Hepatocyte (in vitro differentiated cells): ENCODE data around the gene HS3ST4. TPM values are rescaled to one million over a fixed set of nuclear protein-coding genes. Genes with fewer than 3 reads are reported as not detected.

Source experiments
- DNase-seq: peaks from one replicate; pipeline ENCODE4 v3.0.0-alpha.2; 2016; ENCODE audit warnings: low spot score
- H2AFZ ChIP-seq: fragments of 200-600 bp; sonication (generic); 2 replicates; pipeline ENCODE4 v1.6.0; 2016; ENCODE audit warnings: antibody characterized with exemption, mild to moderate bottlenecking
- H3K27ac ChIP-seq: fragments of 200-600 bp; sonication (generic); 2 replicates; pipeline ENCODE4 v1.5.1; 2016; ENCODE audit warnings: mild to moderate bottlenecking
- H3K27me3 ChIP-seq: fragments of 200-600 bp; sonication (generic); 2 replicates; pipeline ENCODE4 v1.6.1; 2016
- H3K36me3 ChIP-seq: fragments of 200-600 bp; sonication (generic); replicated peaks from 2 replicates; pipeline ENCODE4 v1.5.1; 2016; ENCODE audit warnings: low read depth; ENCODE audit not compliant: insufficient read depth
- H3K4me1 ChIP-seq: fragments of 200-600 bp; sonication (generic); 2 replicates; pipeline ENCODE4 v1.5.1; 2016; ENCODE audit warnings: mild to moderate bottlenecking, moderate library complexity; ENCODE audit not compliant: insufficient read depth
- H3K4me2 ChIP-seq: fragments of 200-600 bp; sonication (generic); 2 replicates; pipeline ENCODE4 v1.6.0; 2016
- H3K4me3 ChIP-seq: fragments of 200-600 bp; sonication (generic); 2 replicates; pipeline ENCODE4 v1.5.1; 2016; ENCODE audit warnings: mild to moderate bottlenecking
- H3K79me2 ChIP-seq: fragments of 200-600 bp; sonication (generic); 2 replicates; pipeline ENCODE4 v1.6.0; 2017; ENCODE audit warnings: mild to moderate bottlenecking
- H3K9me2 ChIP-seq: fragments of 200-600 bp; sonication (generic); replicated peaks from 2 replicates; pipeline ENCODE4 v1.6.0; 2017; ENCODE audit warnings: mild to moderate bottlenecking; ENCODE audit not compliant: insufficient read depth
- H3K9me3 ChIP-seq: fragments of 200-600 bp; sonication (generic); 2 replicates; pipeline ENCODE4 v1.5.1; 2016; ENCODE audit warnings: low read depth, mild to moderate bottlenecking
- H4K20me1 ChIP-seq: fragments of 200-600 bp; sonication (generic); 2 replicates; pipeline ENCODE4 v1.6.0; 2016; ENCODE audit warnings: mild to moderate bottlenecking; ENCODE audit not compliant: insufficient read depth, poor library complexity, severe bottlenecking
- EZH2 ChIP-seq: fragments of 200-600 bp; sonication (generic); IDR thresholded peaks from 2 replicates; pipeline ENCODE4 v1.6.1; 2016; ENCODE audit warnings: antibody characterized with exemption, mild to moderate bottlenecking, borderline replicate concordance
- EZH2phosphoT487 ChIP-seq: fragments of 200-600 bp; sonication (generic); IDR thresholded peaks from one replicate; pipeline ENCODE4 v1.6.1; 2018; ENCODE audit warnings: antibody characterized with exemption, mild to moderate bottlenecking, low read depth, moderate library complexity; ENCODE audit not compliant: unreplicated experiment, severe bottlenecking
- WGBS: methylation state at CpG from one replicate; pipeline ENCODE4 v1.1.6; 2016; ENCODE audit warnings: low lambda C conversion rate; ENCODE audit errors: missing lambda C conversion rate; 5-methylcytosine and 5-hydroxymethylcytosine counted together
- polyA plus RNA-seq: library from polyadenylated mRNA; unstranded; fragments of >200 nt; fragmentation: Nextera tagmentation; extraction: Ambion mirVana; gene quantifications from 2 replicates; pipeline ENCODE4 v1.2.1, GENCODE V29; 2016
- total RNA-seq: library from RNA; depleted of rRNA; stranded (reverse); fragments of >200 nt; gene quantifications from 2 replicates; pipeline ENCODE4 v1.2.3, GENCODE V29; 2014
- TF ChIP-seq, protein P1 (sequence below): fragments of 200-600 bp; sonication (generic); IDR thresholded peaks from 2 replicates; pipeline ENCODE4 v1.5.1; 2016; ENCODE audit warnings: antibody characterized with exemption, mild to moderate bottlenecking; ENCODE audit not compliant: poor library complexity

HS3ST4 gene
- total and polyA plus RNA-seq, 2 experiments from 2014 or later: 2.0 to 3.1 TPM

DNA sequence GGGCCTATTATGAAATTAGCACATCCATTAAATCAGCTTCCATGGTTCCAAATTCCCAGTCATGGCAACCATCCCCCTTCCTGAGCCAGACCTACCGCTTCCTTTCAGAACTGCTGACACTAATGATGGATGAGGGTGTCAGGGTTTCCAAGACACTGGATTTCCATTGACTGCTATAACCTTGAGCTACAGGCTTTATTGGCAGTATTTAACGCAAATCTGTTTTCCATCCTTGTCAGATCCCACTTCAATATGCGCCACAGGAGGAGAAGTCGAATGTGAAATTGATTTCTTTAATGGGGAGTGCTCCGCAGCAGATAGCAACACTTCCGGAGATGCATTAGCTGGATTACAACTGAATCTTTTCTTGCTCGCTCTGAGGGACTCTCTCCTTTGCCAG, 197.1 kb downstream of the HS3ST4 start:
- Histone ChIP-seq H3K4me2 (no peak overlapping the region), H3K27me3 (no peaks in the 10 kb centered on the region), H3K9me2 (no peaks in the 10 kb centered on the region), H3K36me3 (no peaks in the 10 kb centered on the region), H3K4me3 (no peak overlapping the region), H3K27ac (no peak overlapping the region), H3K9me3 (no peaks in the 10 kb centered on the region), H2AFZ (no peak overlapping the region), H3K79me2 (no peaks in the 10 kb centered on the region), H3K4me1 (no peaks in the 10 kb centered on the region), H4K20me1 (no peaks in the 10 kb centered on the region)
- 47% methylated on average over 7 of the region's 7 CpGs for WGBS
- TF ChIP-seq EZH2phosphoT487 (no peak), EZH2 (no peak)
- DNase-seq: no peak

DNA sequence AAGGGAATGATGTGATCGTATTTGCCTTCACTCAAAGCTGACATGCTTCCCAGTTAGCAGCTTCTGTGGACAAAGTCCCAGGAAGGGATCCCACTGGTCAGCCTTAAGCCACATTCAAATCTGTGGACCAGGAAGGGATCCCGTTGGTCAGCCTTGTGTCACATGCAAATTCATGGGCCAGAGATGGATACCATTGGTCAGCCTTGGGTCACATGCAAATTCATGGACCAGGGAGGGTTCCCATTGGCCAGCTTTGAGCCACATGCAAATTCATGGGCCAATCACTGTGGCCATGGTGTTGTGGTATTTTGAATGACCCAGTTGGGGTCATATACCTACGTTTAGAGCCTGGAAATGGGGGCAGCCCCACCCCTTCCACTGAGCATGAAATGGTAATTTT, 201.6 kb downstream of the HS3ST4 start:
- no peaks in the 10 kb centered on the region for H4K20me1 ChIP-seq
- no peaks in the 10 kb centered on the region for H3K9me3 ChIP-seq
- H2AFZ ChIP-seq: no peak overlapping the region
- H3K4me2 ChIP-seq: no peak overlapping the region
- no peak overlapping the region for H3K4me3 ChIP-seq
- TF ChIP-seq, protein P1, sequence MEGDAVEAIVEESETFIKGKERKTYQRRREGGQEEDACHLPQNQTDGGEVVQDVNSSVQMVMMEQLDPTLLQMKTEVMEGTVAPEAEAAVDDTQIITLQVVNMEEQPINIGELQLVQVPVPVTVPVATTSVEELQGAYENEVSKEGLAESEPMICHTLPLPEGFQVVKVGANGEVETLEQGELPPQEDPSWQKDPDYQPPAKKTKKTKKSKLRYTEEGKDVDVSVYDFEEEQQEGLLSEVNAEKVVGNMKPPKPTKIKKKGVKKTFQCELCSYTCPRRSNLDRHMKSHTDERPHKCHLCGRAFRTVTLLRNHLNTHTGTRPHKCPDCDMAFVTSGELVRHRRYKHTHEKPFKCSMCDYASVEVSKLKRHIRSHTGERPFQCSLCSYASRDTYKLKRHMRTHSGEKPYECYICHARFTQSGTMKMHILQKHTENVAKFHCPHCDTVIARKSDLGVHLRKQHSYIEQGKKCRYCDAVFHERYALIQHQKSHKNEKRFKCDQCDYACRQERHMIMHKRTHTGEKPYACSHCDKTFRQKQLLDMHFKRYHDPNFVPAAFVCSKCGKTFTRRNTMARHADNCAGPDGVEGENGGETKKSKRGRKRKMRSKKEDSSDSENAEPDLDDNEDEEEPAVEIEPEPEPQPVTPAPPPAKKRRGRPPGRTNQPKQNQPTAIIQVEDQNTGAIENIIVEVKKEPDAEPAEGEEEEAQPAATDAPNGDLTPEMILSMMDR: no peak
- TF ChIP-seq EZH2phosphoT487 (no peak), EZH2 (no peak)
- no peaks in the 10 kb centered on the region for H3K79me2 ChIP-seq
- H3K9me2 ChIP-seq: no peaks in the 10 kb centered on the region
- no peaks in the 10 kb centered on the region for H3K27me3 ChIP-seq
- no peak for DNase-seq
- H3K4me1 ChIP-seq: no peaks in the 10 kb centered on the region
- no peak overlapping the region for H3K27ac ChIP-seq
- no peaks in the 10 kb centered on the region for H3K36me3 ChIP-seq
- WGBS: 65% methylated on average over 3 of the region's 3 CpGs

DNA sequence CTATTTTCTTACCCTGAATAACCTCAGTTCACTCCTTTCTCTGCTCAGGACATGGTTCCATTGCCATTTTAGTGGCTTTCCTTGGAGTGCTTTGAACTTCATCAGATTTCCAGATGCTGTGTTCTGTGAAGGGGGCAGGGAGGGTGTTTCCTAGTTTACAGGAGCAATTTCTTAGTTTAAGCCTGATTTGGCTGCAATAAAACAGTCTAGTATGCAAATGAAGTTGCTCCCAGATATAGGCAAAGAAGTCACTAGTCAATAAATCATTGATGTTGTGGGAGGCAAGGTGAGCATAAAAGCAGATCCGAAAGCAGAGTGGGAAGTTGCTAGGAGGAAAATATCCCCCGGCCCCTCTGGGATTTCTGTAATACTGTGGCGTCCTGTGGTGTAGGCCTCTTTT, 202.3 kb downstream of the HS3ST4 start:
- Histone ChIP-seq H2AFZ (no peak overlapping the region), H3K4me3 (no peak overlapping the region), H3K4me2 (no peak overlapping the region), H3K27ac (no peak overlapping the region), H3K4me1 (no peaks in the 10 kb centered on the region), H3K36me3 (no peaks in the 10 kb centered on the region), H3K9me2 (no peaks in the 10 kb centered on the region), H3K27me3 (no peaks in the 10 kb centered on the region), H3K79me2 (no peaks in the 10 kb centered on the region), H3K9me3 (no peaks in the 10 kb centered on the region), H4K20me1 (no peaks in the 10 kb centered on the region)
- WGBS: 78% methylated on average over 3 of the region's 3 CpGs
- no peak for DNase-seq
- TF ChIP-seq, protein P1: no peak
- no peak for TF ChIP-seq EZH2
- TF ChIP-seq EZH2phosphoT487: no peak

DNA sequence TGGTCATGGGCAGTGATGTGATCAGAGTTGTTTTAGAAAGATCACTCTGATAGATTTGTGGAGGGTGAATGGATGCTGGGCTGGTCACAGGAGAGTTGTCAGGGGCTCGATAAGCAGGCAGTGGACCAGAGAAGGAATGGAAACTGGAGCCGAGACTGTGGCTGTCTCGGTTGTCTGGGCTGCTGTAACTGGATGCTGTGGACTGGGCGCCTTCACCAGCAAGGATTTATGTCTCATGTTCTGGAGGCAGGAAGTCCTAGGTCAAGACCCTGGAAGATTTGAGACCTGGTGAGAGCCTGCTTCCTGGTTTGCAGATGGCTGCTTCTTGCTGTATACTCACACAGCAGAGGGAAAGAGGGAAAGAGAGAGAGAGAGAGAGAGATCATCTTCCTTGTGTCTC, 203.6 kb downstream of the HS3ST4 start:
- no peak for DNase-seq
- TF ChIP-seq EZH2 (no peak), EZH2phosphoT487 (no peak)
- TF ChIP-seq, protein P1: no peak
- Histone ChIP-seq H3K9me2 (no peaks in the 10 kb centered on the region), H3K4me3 (no peak overlapping the region), H3K79me2 (no peaks in the 10 kb centered on the region), H3K27me3 (no peaks in the 10 kb centered on the region), H3K4me2 (no peak overlapping the region), H3K9me3 (no peaks in the 10 kb centered on the region), H3K4me1 (no peaks in the 10 kb centered on the region), H2AFZ (no peak overlapping the region), H4K20me1 (no peaks in the 10 kb centered on the region), H3K36me3 (no peaks in the 10 kb centered on the region), H3K27ac (no peak overlapping the region)
- WGBS: 59% methylated on average over 4 of the region's 4 CpGs
